ENCODE data around the gene CCDC88C.

The CCDC88C gene

DNA sequence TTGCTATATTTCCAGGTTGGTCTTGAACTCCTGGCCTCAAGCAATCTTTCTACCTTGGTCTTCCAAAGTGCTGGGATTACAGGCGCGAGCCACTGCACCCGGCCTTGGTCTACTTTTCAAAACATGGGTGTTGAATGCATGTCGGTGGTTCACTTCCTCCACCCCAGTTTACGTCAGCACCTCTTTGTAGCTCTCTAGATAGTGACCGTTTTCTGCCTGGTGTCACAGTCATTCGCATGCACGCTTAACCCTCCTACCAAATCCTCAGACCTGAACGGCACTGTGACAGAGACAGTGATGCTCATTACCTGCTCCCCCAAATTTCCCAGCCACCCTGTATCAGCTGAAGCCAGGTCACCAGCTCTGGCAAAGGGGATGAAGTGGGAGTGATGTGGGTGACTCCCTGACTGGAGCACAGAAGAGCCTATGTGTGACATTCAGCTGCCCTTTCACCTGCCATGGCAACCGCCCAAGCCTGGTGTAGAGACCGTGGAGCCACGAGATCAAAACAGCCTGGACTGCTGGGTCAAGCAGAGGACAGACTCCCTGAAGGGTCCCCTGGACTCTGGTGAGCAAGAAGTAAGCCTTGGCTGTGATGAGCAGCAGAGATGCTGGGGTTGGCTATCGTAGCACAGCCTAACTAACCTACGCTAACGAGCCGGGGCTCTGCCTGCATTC lies 106.9 kb downstream of the CCDC88C start:
- DNase-seq (ENCODE audit: low read depth), result no peak

GRCh38 chr14:91309756-91310280 lies 107.8 kb downstream of the CCDC88C start:
- no peak for DNase-seq (ENCODE audit: low read depth)

- no peak for DNase-seq (ENCODE audit: low read depth)
Measured at GRCh38 chr14:91308337-91308736, 109.3 kb downstream of the CCDC88C start.

GRCh38 chr14:91307652-91308051 lies 110.0 kb downstream of the CCDC88C start:
- DNase-seq (ENCODE audit: low read depth), result no peak

DNA sequence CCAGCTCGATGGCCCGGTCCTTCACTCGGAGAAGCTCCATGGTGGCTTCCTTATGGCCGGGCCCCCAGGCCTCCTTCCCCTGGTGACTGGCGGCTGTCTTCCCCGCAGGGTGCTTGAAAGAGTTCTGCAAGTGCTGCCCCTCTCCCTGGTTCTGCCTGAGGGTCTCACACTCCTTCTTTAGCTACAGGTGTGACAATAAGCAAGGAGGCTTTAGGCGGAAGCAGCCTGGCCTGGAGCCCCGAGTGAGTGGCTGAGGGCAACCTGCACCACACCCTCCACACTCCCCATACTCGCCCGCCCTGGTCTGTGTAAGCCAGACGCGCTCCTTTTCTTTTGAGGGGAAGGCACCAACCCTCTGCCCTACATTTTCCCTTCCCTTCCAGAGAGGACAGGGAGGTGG lies 110.6 kb downstream of the CCDC88C start:
- DNase-seq (ENCODE audit: low read depth), result no peak

- DNase-seq (ENCODE audit: low read depth), result no peak
Measured at GRCh38 chr14:91306547-91306946, 111.1 kb downstream of the CCDC88C start.

DNA sequence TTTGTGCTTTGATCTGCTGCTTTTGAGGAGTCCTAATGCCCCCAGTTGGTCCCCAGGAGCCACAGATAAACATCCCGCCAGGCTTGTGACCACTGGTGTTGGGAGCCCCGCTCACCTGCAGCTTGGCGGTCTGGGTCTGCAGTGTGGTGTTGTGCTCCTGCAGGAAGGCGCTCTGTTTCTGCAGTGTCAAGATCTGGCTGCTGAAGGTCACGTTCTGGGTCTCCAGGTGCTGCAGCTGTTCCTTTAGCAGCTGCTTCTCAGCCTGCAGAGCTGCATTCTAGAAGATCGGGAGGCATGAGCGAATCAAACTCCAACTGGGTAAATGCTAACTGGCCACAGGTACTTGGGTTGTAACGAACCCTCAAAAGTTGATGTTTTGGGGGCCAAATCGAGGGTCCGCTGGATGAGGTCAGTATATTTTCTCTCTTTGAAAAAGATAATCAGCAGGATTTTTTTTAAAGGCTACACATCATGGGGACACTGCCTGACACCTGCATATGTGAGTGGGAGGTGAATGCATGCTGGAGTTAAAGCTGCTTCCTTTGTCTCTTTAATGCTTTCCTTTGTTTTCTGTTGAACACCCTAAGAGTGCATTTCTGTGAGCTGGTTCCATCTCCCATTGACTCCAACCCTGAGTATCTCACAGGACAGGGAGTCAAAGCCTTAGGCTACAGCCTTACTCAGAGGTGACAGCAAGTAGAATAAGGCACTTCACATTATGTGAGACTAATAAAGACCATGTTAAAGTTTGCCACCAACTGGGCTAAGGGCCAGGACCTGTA lies 111.8 kb downstream of the CCDC88C start:
- no peak for DNase-seq (ENCODE audit: low read depth)

- DNase-seq (ENCODE audit: low read depth), result no peak
Measured at GRCh38 chr14:91303924-91304229, 113.7 kb downstream of the CCDC88C start.

DNA sequence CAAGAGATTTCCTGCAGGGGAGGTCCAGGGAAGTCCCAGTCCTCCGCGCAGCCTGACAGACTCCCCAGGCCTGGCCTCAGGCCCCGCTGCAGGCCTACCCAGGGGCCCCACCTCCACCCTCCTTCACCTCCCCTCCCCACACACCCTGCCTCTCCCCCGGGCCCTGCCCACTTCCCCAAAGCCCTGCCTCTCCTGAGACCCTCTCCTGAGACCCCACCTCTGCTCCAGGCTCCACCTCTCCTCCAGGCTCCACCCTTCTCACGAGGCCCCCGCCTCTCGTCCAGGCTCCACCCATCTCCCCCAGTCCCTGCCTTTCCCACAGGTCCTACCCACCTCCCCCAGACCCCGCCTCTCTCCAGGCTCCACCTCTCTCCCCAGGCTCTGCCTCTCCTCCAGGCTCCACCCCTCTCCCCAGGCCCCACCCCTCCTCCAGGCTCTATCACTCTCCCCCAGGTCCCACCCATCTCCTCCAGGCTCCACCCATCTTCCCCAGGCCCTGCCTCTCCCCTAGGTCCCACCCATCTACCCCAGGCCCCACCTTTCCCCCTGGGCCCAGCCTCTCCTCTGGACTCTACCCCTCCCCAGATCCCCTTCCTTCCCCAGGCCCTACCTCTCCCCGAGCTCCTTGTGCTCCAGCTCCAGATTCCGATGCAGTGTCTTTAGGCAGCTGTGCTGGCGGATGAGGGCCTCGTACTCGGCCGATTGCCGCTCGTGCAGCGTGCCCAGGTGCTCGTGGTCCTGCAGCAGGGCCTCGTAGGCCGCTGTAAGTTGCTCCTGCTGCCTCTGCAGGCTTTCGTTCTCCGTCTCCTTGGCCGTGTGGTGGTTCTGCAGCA lies 114.3 kb downstream of the CCDC88C start:
- DNase-seq (ENCODE audit: low read depth), result peak; percentile 25

DNA sequence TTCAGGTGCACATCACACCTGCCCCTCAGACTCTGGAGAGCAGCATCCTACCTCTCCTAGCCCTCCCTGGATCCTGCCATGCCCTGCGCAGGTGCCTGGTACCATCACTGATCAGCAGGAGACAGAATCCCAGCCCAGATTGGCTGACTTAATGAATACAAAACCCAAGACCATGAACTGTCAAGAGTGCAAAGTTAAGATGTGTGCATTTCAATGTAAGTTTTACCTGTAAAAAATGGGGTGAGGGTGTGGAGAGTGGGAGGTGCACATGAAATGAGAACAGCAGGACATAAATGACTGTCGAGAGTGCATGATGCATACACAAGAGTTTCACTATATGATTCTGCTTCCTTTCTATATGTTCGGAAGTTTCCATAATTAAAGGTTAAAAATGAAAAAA lies 115.2 kb downstream of the CCDC88C start:
- DNase-seq (ENCODE audit: low read depth), result no peak

DNA sequence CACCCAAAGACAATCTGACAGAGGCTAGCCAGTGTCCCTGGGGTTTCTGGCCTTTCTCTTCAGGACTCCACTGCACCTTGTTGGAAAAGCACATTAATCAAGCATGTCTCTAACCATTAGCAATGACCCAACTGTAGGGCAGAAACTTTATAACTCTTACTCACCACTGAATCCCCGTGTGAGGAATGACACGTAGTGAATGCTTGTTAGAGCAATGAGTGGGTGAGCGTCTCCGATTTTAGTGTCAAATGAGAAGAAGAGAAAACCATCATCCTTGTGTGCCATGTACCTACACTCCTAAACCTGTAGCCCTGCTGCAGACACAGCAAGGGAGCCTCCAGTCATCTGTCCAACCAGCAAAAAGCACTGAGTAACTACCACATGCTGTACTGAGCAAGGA lies 116.7 kb downstream of the CCDC88C start:
- DNase-seq (ENCODE audit: low read depth), result no peak

GRCh38 chr14:91300283-91300895 lies 117.2 kb downstream of the CCDC88C start:
- no peak for DNase-seq (ENCODE audit: low read depth)

GRCh38 chr14:91299121-91300115 lies 118.2 kb downstream of the CCDC88C start:
- no peak for DNase-seq (ENCODE audit: low read depth)

DNA sequence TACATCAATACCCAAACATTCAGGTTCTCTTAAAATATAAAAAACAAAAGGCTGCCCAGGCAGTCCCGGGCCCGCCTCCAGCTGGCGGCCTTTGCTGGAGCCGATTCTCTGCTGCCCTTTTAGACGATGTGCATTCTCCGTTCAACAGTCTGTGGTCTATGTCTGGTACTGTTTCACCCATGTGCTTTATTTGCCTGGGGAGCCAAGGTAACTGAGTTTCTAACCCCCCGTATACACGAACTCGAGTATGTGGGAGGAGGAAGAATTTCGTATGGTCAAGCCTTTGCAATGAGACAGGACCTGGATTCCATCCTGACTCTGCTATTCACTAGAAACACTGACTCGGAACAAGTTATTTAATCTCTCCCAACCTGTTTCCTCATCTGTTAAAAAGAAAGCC lies 119.0 kb downstream of the CCDC88C start:
- no peak for DNase-seq (ENCODE audit: low read depth)

- no peak for DNase-seq (ENCODE audit: low read depth)
Measured at GRCh38 chr14:91297081-91297711, 120.4 kb downstream of the CCDC88C start.

- DNase-seq (ENCODE audit: low read depth), result no peak
Measured at GRCh38 chr14:91295851-91296796, 121.5 kb downstream of the CCDC88C start.

- DNase-seq (ENCODE audit: low read depth), result no peak
Measured at GRCh38 chr14:91295276-91295845, 122.3 kb downstream of the CCDC88C start.

DNA sequence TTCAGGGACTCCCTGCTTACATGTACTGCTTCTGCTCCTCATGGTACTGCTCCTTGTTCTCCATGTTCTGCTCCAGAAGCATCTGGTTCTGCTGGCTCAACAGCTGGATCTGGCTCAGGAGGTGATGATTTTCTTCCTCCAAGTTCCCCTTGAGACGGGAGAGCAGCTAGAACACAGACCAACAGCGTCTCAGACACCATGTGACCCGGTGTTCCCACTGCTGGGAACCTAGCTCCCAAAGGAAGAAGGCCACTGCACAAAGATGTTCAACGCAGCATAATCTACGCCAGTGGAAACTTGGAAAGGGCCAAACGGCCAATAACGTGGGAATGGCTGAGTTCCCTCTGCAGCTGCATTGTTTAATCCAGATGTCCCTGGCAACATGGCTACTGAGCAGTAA lies 123.5 kb downstream of the CCDC88C start:
- no peak for DNase-seq (ENCODE audit: low read depth)

GRCh38 chr14:91293281-91293680 lies 124.3 kb downstream of the CCDC88C start:
- DNase-seq (ENCODE audit: low read depth), result no peak
